ENCODE data around the gene GRIN2A. TPM values are rescaled to one million over a fixed set of nuclear protein-coding genes. Genes with fewer than 3 reads are reported as not detected.

GRIN2A gene
- total and polyA plus RNA-seq, 3 donors from 2014 or later, result 7.0 to 20.3 (median 10.4) TPM

DNA sequence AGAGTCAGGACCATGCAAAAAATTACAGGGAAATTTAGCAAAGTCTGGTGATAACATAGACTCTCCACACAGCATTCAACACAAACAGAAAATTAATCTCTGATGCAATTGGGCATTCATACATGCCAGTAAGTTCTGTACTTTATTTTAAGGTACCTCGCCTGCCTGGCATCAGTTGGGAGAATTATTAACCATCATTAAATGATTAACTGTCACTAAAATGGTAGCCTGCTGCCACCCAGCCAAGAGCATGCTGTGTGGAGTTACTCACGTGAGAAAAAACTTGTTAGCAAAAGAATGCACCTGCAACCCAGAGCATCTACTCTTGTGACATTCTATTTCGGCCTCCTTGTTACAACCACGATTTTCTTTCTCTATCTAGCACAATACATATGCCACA, 117.2 kb downstream of the GRIN2A start:
- no peaks in the 10 kb centered on the region for H3K36me3 ChIP-seq (ENCODE audit: low read depth, missing control alignments)
- no peak overlapping the region for H3K4me3 ChIP-seq
- intact Hi-C loops (cut with DNase I; ENCODE audit: low total_unique reads), result no loop called here
- no peak overlapping the region for H3K27ac ChIP-seq
- H3K27me3 ChIP-seq, result no peaks in the 10 kb centered on the region
- no peak for DNase-seq
- TF ChIP-seq, protein P1, sequence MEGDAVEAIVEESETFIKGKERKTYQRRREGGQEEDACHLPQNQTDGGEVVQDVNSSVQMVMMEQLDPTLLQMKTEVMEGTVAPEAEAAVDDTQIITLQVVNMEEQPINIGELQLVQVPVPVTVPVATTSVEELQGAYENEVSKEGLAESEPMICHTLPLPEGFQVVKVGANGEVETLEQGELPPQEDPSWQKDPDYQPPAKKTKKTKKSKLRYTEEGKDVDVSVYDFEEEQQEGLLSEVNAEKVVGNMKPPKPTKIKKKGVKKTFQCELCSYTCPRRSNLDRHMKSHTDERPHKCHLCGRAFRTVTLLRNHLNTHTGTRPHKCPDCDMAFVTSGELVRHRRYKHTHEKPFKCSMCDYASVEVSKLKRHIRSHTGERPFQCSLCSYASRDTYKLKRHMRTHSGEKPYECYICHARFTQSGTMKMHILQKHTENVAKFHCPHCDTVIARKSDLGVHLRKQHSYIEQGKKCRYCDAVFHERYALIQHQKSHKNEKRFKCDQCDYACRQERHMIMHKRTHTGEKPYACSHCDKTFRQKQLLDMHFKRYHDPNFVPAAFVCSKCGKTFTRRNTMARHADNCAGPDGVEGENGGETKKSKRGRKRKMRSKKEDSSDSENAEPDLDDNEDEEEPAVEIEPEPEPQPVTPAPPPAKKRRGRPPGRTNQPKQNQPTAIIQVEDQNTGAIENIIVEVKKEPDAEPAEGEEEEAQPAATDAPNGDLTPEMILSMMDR (IDR thresholded peaks at IDR 0.05), result no peak
- no peak for TF ChIP-seq POLR2A (IDR thresholded peaks at IDR 0.05)
- whole genome bisulfite sequencing, 2 donors, result 81 to 86% methylated on average over 4 of the region's 4 CpGs
- no peaks in the 10 kb centered on the region for H3K9me3 ChIP-seq
- no peaks in the 10 kb centered on the region for H3K4me1 ChIP-seq

DNA sequence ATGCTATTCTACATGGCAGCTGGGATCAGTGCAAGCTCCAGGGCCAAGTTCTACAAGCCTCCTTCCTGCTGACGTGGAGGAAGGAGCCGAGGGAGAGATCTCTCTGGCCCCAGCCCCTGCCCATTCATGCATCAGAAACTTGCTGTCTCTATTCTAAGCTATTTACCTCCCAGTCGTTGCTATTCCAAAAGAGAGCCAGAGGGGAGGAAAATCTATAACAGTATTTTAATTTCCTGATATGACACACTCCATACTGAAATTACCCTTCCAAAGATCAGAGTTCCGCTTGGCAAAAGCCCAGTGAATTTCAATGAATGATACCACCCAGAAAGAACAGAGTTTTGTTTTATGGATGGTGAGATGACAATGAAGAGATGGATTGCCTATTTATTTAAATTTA, 133.4 kb downstream of the GRIN2A start:
- intact Hi-C loops (cut with DNase I; ENCODE audit: low total_unique reads), result no loop called here
- no peak overlapping the region for H3K4me3 ChIP-seq
- TF ChIP-seq, protein P1 (IDR thresholded peaks at IDR 0.05), result no peak
- TF ChIP-seq POLR2A (IDR thresholded peaks at IDR 0.05), result no peak
- H3K9me3 ChIP-seq, result no peaks in the 10 kb centered on the region
- no peak overlapping the region for H3K27ac ChIP-seq
- H3K36me3 ChIP-seq (ENCODE audit: low read depth, missing control alignments), result no peaks in the 10 kb centered on the region
- WGBS, 2 donors, result 71 to 72% methylated on average over 4 of the region's 4 CpGs
- DNase-seq, result no peak
- no peaks in the 10 kb centered on the region for H3K4me1 ChIP-seq
- no peaks in the 10 kb centered on the region for H3K27me3 ChIP-seq

DNA sequence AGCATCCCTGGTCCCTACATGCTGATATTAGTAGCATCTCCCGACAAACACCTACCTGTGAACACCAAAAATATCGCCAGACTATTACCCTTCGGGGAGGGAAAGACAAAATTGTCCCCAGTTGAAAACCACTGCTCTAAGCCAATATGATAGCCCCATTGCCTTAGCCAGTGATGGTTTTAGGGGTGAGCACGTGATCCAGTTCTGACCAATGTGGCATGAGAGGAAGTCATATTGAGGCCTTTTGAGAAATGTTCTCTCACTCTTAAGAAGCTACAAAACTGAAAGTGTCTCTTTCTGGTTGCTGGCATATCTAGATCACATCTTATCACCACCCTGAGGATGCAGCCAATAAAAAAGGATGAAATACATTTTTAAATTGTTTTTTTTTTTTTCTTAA, 136.3 kb downstream of the GRIN2A start:
- no peaks in the 10 kb centered on the region for H3K4me1 ChIP-seq
- no peaks in the 10 kb centered on the region for H3K27me3 ChIP-seq
- H3K9me3 ChIP-seq, result no peaks in the 10 kb centered on the region
- H3K27ac ChIP-seq, result no peak overlapping the region
- H3K36me3 ChIP-seq (ENCODE audit: low read depth, missing control alignments), result no peaks in the 10 kb centered on the region
- TF ChIP-seq POLR2A (IDR thresholded peaks at IDR 0.05), result no peak
- TF ChIP-seq, protein P1 (IDR thresholded peaks at IDR 0.05), result no peak
- intact Hi-C loops (cut with DNase I; ENCODE audit: low total_unique reads), result no loop called here
- 82 to 91% methylated on average over 4 of the region's 4 CpGs for WGBS, 2 donors
- DNase-seq, result no peak
- no peak overlapping the region for H3K4me3 ChIP-seq

DNA sequence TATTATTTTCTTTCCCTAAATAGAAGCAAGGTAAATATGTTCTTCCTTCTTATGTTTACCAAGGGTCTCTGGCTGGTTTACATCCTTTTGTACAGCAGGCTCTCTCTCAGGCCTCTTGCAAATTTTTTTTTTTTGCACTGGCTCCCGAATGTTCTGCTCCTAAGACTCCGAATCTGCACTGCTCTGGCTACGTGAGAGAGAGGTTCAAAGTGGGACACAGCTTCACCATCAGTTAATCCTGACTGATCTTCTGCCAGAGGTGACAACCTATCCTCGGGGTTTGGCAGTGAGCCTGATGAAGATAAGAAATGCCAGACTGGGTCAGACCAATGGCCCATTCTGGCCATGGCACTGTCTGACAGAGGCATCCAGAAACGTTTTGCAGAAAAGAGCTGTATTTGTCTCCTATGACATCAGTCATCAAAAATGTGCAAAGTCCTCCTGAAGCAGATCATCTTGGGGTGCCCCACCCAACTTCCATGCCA, 136.9 kb downstream of the GRIN2A start:
- no peaks in the 10 kb centered on the region for H3K36me3 ChIP-seq (ENCODE audit: low read depth, missing control alignments)
- DNase-seq, result no peak
- 24 to 34% methylated on average over 5 of the region's 5 CpGs for WGBS, 2 donors
- no peak for TF ChIP-seq POLR2A (IDR thresholded peaks at IDR 0.05)
- TF ChIP-seq, protein P1 (IDR thresholded peaks at IDR 0.05), result no peak
- no peak overlapping the region for H3K4me3 ChIP-seq
- intact Hi-C loops (cut with DNase I; ENCODE audit: low total_unique reads), result no loop called here
- H3K27me3 ChIP-seq, result no peaks in the 10 kb centered on the region
- no peak overlapping the region for H3K27ac ChIP-seq
- no peaks in the 10 kb centered on the region for H3K4me1 ChIP-seq
- H3K9me3 ChIP-seq, result no peaks in the 10 kb centered on the region
